A549 (cell line): ENCODE measurements around the gene MIA.

Experiments used
- CBX2 ChIP-seq: fragments of 200-600 bp; sonication (generic); IDR thresholded peaks from 2 replicates; pipeline ENCODE4 v1.6.1; 2016; ENCODE audit warnings: low read depth, mild to moderate bottlenecking, borderline replicate concordance
- EP300 ChIP-seq, 2 experiments: fragments of >200 bp; sonication (Bioruptor Twin); formaldehyde crosslinking; IDR thresholded peaks; 2 replicates in 1 of 2; 3 replicates in 1 of 2; pipeline ENCODE4 v1.6.1; 2016 to 2017
- TF ChIP-seq, protein P1 (sequence below): fragments of >200 bp; sonication (Bioruptor Twin); formaldehyde crosslinking; IDR thresholded peaks from 3 replicates; pipeline ENCODE4 v1.5.1; 2016

DNA sequence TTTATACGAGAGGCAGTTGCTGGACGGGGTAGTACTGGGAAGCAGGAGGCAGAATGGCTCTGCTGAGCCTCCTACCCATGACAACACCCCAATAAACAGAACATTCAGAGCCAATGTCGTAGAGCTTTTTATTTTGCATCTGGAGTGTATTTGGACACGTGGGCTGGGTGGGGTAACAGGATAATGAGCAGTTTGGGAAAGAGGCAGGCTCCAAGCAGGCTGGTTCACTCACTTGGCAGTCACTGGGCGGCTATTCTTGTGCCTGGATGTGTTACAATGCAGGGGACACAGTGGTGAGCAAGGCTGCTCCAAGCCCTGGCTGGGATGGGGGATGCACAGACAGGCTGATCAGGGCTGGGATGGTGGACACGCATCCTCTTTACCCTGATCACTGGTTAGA lies 34.6 kb upstream of the MIA start:
- TF ChIP-seq CBX2, result no peak
- TF ChIP-seq, protein P1, sequence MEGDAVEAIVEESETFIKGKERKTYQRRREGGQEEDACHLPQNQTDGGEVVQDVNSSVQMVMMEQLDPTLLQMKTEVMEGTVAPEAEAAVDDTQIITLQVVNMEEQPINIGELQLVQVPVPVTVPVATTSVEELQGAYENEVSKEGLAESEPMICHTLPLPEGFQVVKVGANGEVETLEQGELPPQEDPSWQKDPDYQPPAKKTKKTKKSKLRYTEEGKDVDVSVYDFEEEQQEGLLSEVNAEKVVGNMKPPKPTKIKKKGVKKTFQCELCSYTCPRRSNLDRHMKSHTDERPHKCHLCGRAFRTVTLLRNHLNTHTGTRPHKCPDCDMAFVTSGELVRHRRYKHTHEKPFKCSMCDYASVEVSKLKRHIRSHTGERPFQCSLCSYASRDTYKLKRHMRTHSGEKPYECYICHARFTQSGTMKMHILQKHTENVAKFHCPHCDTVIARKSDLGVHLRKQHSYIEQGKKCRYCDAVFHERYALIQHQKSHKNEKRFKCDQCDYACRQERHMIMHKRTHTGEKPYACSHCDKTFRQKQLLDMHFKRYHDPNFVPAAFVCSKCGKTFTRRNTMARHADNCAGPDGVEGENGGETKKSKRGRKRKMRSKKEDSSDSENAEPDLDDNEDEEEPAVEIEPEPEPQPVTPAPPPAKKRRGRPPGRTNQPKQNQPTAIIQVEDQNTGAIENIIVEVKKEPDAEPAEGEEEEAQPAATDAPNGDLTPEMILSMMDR, result no peak
- TF ChIP-seq EP300 (IDR thresholded peaks at IDR 0.05), result no peak
